A549 (cell line): Measurements from ENCODE around the gene SPRYD3. TPM values are rescaled to one million over a fixed set of nuclear protein-coding genes. Genes with fewer than 3 reads are reported as not detected.

ENCODE experiments used
- ATAC-seq, 2 experiments: fragments of 200-7000 bp in 1 of 2; fragments of >200 bp in 1 of 2; cut with Nextera tagmentation in 1 of 2; cut with Tn5 transposase in 1 of 2; 3 replicates each; pipeline versions ENCODE4 v1.8.0 to v1.9.1; 2018 to 2020; ENCODE audit warnings: mild to moderate bottlenecking in 1 of 2, moderate library complexity in 1 of 2
- CTCF ChIA-PET: fragments of 300-600 bp; sonication (Branson Sonifier 250); formaldehyde crosslinking; extraction: SDS; loops from one replicate; lab custom pipeline; 2021; ENCODE audit warnings: antibody characterized with exemption, inconsistent platforms; lab: Yijun Ruan, JAX
- POLR2A ChIA-PET: fragments of 350-600 bp; formaldehyde crosslinking; extraction: SDS; loops from one replicate; lab custom pipeline; 2021; ENCODE audit warnings: antibody characterized with exemption, inconsistent platforms; lab: Yijun Ruan, JAX
- DNase-seq, 2 experiments: peaks; one replicate each; pipeline versions ENCODE4 v3.0.0 to v3.0.0-alpha.2; 2011 to 2016; ENCODE audit warnings: low read depth in 1 of 2, low spot score in 1 of 2
- FAIRE-seq: peaks from 2 replicates; lab custom pipeline; 2011; peaks lifted over from hg19 to GRCh38; lab: Jason Lieb, UNC
- H3K27ac ChIP-seq, 2 experiments: fragments of >200 bp; sonication (Bioruptor Twin); formaldehyde crosslinking; 3 replicates each; pipeline ENCODE4 v1.5.1; 2016 to 2017
- H3K4me1 ChIP-seq: fragments of >200 bp; sonication (Bioruptor Twin); formaldehyde crosslinking; 3 replicates; pipeline ENCODE4 v1.6.1; 2016
- H3K4me2 ChIP-seq: fragments of >200 bp; sonication (Bioruptor Twin); formaldehyde crosslinking; 3 replicates; pipeline ENCODE4 v1.6.1; 2016
- H3K4me3 ChIP-seq: fragments of >200 bp; sonication (Bioruptor Twin); formaldehyde crosslinking; 3 replicates; pipeline ENCODE4 v1.5.1; 2016
- H3K9me3 ChIP-seq: fragments of >200 bp; sonication (Bioruptor Twin); formaldehyde crosslinking; 3 replicates; pipeline ENCODE4 v1.6.1; 2016
- ATOH8 ChIP-seq: fragments of 250-450 bp; sonication (Bioruptor Pico); IDR thresholded peaks from 2 replicates; pipeline ENCODE4 v1.5.0; 2020; ENCODE audit warnings: low read depth, mild to moderate bottlenecking, moderate library complexity
- CBX8 ChIP-seq: fragments of 200-600 bp; sonication (generic); IDR thresholded peaks from 2 replicates; pipeline ENCODE4 v1.6.1; 2016
- CEBPB ChIP-seq, 2 experiments: fragments of >200 bp in 1 of 2; sonication (Bioruptor Twin) in 1 of 2; formaldehyde crosslinking in 1 of 2; IDR thresholded peaks; 2 replicates each; pipeline ENCODE4 v1.6.1; 2012 to 2016
- EHF ChIP-seq: fragments of 250-450 bp; sonication (Bioruptor Pico); IDR thresholded peaks from 2 replicates; pipeline ENCODE4 v1.5.0; 2020; ENCODE audit warnings: mild to moderate bottlenecking
- ELK1 ChIP-seq: fragments of 150-350 bp; IDR thresholded peaks from 2 replicates; pipeline ENCODE4 v1.6.1; 2014; ENCODE audit warnings: low read depth, mild to moderate bottlenecking, low read length
- EP300 ChIP-seq, 2 experiments: fragments of >200 bp; sonication (Bioruptor Twin); formaldehyde crosslinking; IDR thresholded peaks; 2 replicates in 1 of 2; 3 replicates in 1 of 2; pipeline ENCODE4 v1.6.1; 2016 to 2017
- FOSL2 ChIP-seq, 2 experiments: fragments of 450-650 bp in 1 of 2; fragments of >200 bp in 1 of 2; sonication (Bioruptor Twin) in 1 of 2; formaldehyde crosslinking; IDR thresholded peaks; 2 replicates each; pipeline versions ENCODE4 v1.5.0 to v1.6.1; 2016 to 2020; ENCODE audit warnings: mild to moderate bottlenecking in 1 of 2, moderate library complexity in 1 of 2
- HES2 ChIP-seq: fragments of >200 bp; sonication (Bioruptor Twin); formaldehyde crosslinking; IDR thresholded peaks from 2 replicates; pipeline ENCODE4 v1.6.1; 2016
- HMGXB4 ChIP-seq: fragments of 250-450 bp; sonication (Bioruptor Pico); IDR thresholded peaks from 2 replicates; pipeline ENCODE4 v1.5.0; 2021; ENCODE audit warnings: mild to moderate bottlenecking, moderate library complexity, borderline replicate concordance
- HOXB13 ChIP-seq: fragments of 250-450 bp; sonication (Bioruptor Pico); IDR thresholded peaks from 2 replicates; pipeline ENCODE4 v1.5.0; 2020; ENCODE audit warnings: low read depth, mild to moderate bottlenecking, moderate library complexity
- HOXB5 ChIP-seq: fragments of 250-450 bp; sonication (Bioruptor Pico); IDR thresholded peaks from 2 replicates; pipeline ENCODE4 v1.5.0; 2020; ENCODE audit warnings: mild to moderate bottlenecking, moderate library complexity
- MAX ChIP-seq: IDR thresholded peaks from 2 replicates; pipeline ENCODE4 v1.6.1; 2012
- NR3C1 ChIP-seq: fragments of >200 bp; sonication (Bioruptor Twin); formaldehyde crosslinking; IDR thresholded peaks from 3 replicates; pipeline ENCODE4 v1.6.1; 2017
- POLR2AphosphoS2 ChIP-seq: conservative IDR thresholded peaks from 2 replicates; pipeline ENCODE4 v1.6.1; 2012; ENCODE audit warnings: low read length, improper control_type of control experiment, inconsistent platforms
- REST ChIP-seq: fragments of 200-600 bp; sonication (generic); IDR thresholded peaks from 2 replicates; pipeline ENCODE4 v1.6.1; 2016; ENCODE audit warnings: antibody characterized with exemption, mild to moderate bottlenecking, moderate library complexity
- RFX5 ChIP-seq: fragments of 450-650 bp; IDR thresholded peaks from 2 replicates; pipeline ENCODE4 v1.7.1; 2014; ENCODE audit warnings: antibody characterized with exemption, mild to moderate bottlenecking, moderate library complexity
- SMC3 ChIP-seq: fragments of >200 bp; sonication (Bioruptor Twin); formaldehyde crosslinking; IDR thresholded peaks from 3 replicates; pipeline ENCODE4 v1.6.1; 2018; ENCODE audit warnings: inconsistent platforms
- TFCP2L1 ChIP-seq: fragments of 250-450 bp; sonication (Bioruptor Pico); IDR thresholded peaks from 2 replicates; pipeline ENCODE4 v1.5.0; 2021; ENCODE audit warnings: mild to moderate bottlenecking
- ZC3H11A ChIP-seq: fragments of 450-650 bp; IDR thresholded peaks from 2 replicates; pipeline ENCODE4 v1.6.1; 2014; ENCODE audit warnings: antibody characterized with exemption, mild to moderate bottlenecking
- ZFP36 ChIP-seq: fragments of 450-650 bp; IDR thresholded peaks from 2 replicates; pipeline ENCODE4 v1.6.1; 2014; ENCODE audit warnings: borderline replicate concordance; ENCODE audit not compliant: partially characterized antibody
- WGBS: methylation state at CpG from one replicate; pipeline ENCODE4 v1.1.6; 2017; ENCODE audit errors: missing lambda C conversion rate; 5-methylcytosine and 5-hydroxymethylcytosine counted together
- polyA plus RNA-seq, 4 experiments: library from polyadenylated mRNA; depleted of rRNA in 3 of 4; stranded (reverse); fragments of >200 nt; fragmentation: RNase III in 1 of 4; extraction: RNeasy Plus Mini Kit Qiagen cat#74134 plus additional on column Dnase treatment in 1 of 4; gene quantifications; 2 replicates in 3 of 4; 3 replicates in 1 of 4; pipeline ENCODE4 v1.2.3, GENCODE V29; 2011 to 2017

Gene SPRYD3
- polyA plus RNA-seq, 2 of the 4 experiments (the other 2 are of a cell fraction) = 17.3 to 26.8 TPM

- TF ChIP-seq ELK1 (no peak), HOXB5 (CRISPR knock-in tag) (no peak), CBX8 (no peak)
These were observed 44.6 kb upstream of the SPRYD3 start (continued) for GRCh38 chr12:53123578-53124351.

GRCh38 chr12:53122961-53123468 is 43.8 kb upstream of the SPRYD3 start:
- WGBS = 85% methylated on average over 6 of the region's 10 CpGs
- Histone ChIP-seq H3K9me3 (no peaks in the 10 kb centered on the region), H3K4me3 (no peak overlapping the region), H3K4me2 (0 out of 3 replicates have a peak overlapping the region, but pooled peaks have one; percentile 14), H3K4me1 (peaks cover 11% of the 10 kb centered on the region; the same call in 2 of the 3 replicates), H3K27ac (no peak overlapping the region)
- no peak for TF ChIP-seq FOSL2 (IDR thresholded peaks at IDR 0.05)
- no peak for TF ChIP-seq FOSL2 (CRISPR knock-in tag; IDR thresholded peaks at IDR 0.05)
- TF ChIP-seq POLR2AphosphoS2 = no peak
- TF ChIP-seq EHF (CRISPR knock-in tag) = no peak
- TF ChIP-seq ZC3H11A = no peak
- TF ChIP-seq RFX5 = no peak
- no peak for TF ChIP-seq SMC3
- no peak for TF ChIP-seq CBX8
- TF ChIP-seq HOXB13 (CRISPR knock-in tag) = no peak
- TF ChIP-seq ZFP36 = no peak
- TF ChIP-seq CEBPB (IDR thresholded peaks at IDR 0.05) = no peak
- TF ChIP-seq NR3C1 = no peak
- TF ChIP-seq ATOH8 (CRISPR knock-in tag) = no peak
- no peak for TF ChIP-seq TFCP2L1 (CRISPR knock-in tag)
- no peak for TF ChIP-seq REST
- no peak for TF ChIP-seq MAX
- TF ChIP-seq EP300 (IDR thresholded peaks at IDR 0.05) = no peak
- TF ChIP-seq HES2 = no peak
- TF ChIP-seq HMGXB4 (CRISPR knock-in tag) = no peak
- FAIRE-seq (no peak), ATAC-seq (peak; percentile 38 to 62; a peak in 4 of 6 replicates), DNase-seq (peak in 1 of 2 experiments; percentile 33)
- CTCF ChIA-PET = interaction anchor here (1.0 to 1.9 kb wide), 4 partner anchors 23 to 66 kb away, joined by 3 to 8 read pairs (median 6); no protein-coding TSS in a partner anchor
- POLR2A ChIA-PET = no interaction called here
